UCSD-AML1 (cell line): ENCODE data around the gene HSFX4.
"Not testable (repeated sequence)": the region's sequence is repeated elsewhere in the genome, so short reads cannot be mapped to it uniquely, and the experiment has no call there.

ENCODE experiments used
- DNase-seq: peaks from one replicate; lab custom pipeline; 2025; ENCODE audit not compliant: unreplicated experiment; lab: John Stamatoyannopoulos, UW

HSFX4 gene

GRCh38 chrX:149929400-149929799 lies at the start of gene HSFX4:
Gene HSFX4 (plus strand): TSS chrX:149929573. CDS start chrX:149929645, 72 bp downstream.
- DNase-seq: not testable (repeated sequence)

GRCh38 chrX:149881081-149881711 lies 48.2 kb upstream of the HSFX4 start, which contains the start of gene MAGEA8:
Gene MAGEA8 (plus strand): TSS chrX:149881183. CDS start chrX:149884273, 3,090 bp downstream.
- no peak for DNase-seq

- DNase-seq: not testable (repeated sequence)
These were observed 38.5 kb upstream of the HSFX4 start for GRCh38 chrX:149890828-149891227.

GRCh38 chrX:149898554-149898953 lies 30.8 kb upstream of the HSFX4 start:
- DNase-seq: no peak

GRCh38 chrX:149903889-149904748 lies 25.3 kb upstream of the HSFX4 start:
- DNase-seq: no peak

- DNase-seq: no peak
These were observed 21.1 kb upstream of the HSFX4 start for GRCh38 chrX:149908308-149908707.

- DNase-seq: no peak
These were observed 20.6 kb upstream of the HSFX4 start for GRCh38 chrX:149908727-149909126.

- no peak for DNase-seq
These were observed 19.8 kb upstream of the HSFX4 start for GRCh38 chrX:149909324-149910177.

- DNase-seq: no peak
These were observed 19.1 kb upstream of the HSFX4 start for GRCh38 chrX:149910178-149910695.

GRCh38 chrX:149916745-149917392 lies 12.5 kb upstream of the HSFX4 start:
- no peak for DNase-seq

- not testable (repeated sequence) for DNase-seq
These were observed 5.5 kb upstream of the HSFX4 start for GRCh38 chrX:149923836-149924235.

- DNase-seq: not testable (repeated sequence)
These were observed 4.9 kb upstream of the HSFX4 start for GRCh38 chrX:149924434-149924833.

GRCh38 chrX:149927245-149927963 lies 2.0 kb upstream of the HSFX4 start:
- DNase-seq: not testable (repeated sequence)

- not testable (repeated sequence) for DNase-seq
These were observed 1.5 kb upstream of the HSFX4 start for GRCh38 chrX:149927964-149928258.

- DNase-seq: not testable (repeated sequence)
These were observed 738 bp upstream of the HSFX4 start for GRCh38 chrX:149928635-149929034.

- DNase-seq: not testable (repeated sequence)
These were observed 2.0 kb downstream of the HSFX4 start for GRCh38 chrX:149931355-149931754.

- not testable (repeated sequence) for DNase-seq
These were observed 2.8 kb downstream of the HSFX4 start for GRCh38 chrX:149932150-149932549.

- not testable (repeated sequence) for DNase-seq
These were observed 3.6 kb downstream of the HSFX4 start for GRCh38 chrX:149932970-149933369.

- not testable (repeated sequence) for DNase-seq
These were observed 4.2 kb downstream of the HSFX4 start for GRCh38 chrX:149933547-149933946.

GRCh38 chrX:149937328-149937727 lies 8.0 kb downstream of the HSFX4 start:
- not testable (repeated sequence) for DNase-seq
